GM08714 (cell line): ENCODE data around the gene CDC25A.
"Not testable (repeated sequence)": the region's sequence is repeated elsewhere in the genome, so short reads cannot be mapped to it uniquely, and the experiment has no call there.

Experiments
- H3K4me3 ChIP-seq: fragments of 200-500 bp; sonication (Bioruptor generic); 2 replicates; pipeline ENCODE4 v1.5.1; 2014; ENCODE audit warnings: mild to moderate bottlenecking, low read length, inconsistent platforms
- ZNF274 ChIP-seq: IDR thresholded peaks from 2 replicates; pipeline ENCODE4 v1.6.1; 2012; ENCODE audit warnings: mild to moderate bottlenecking, low read depth, low read length

Gene CDC25A

GRCh38 chr3:48214225-48214624, 26.0 kb upstream of the CDC25A start:
- TF ChIP-seq ZNF274 = no peak
- no peak overlapping the region for H3K4me3 ChIP-seq

GRCh38 chr3:48211776-48212175, 23.6 kb upstream of the CDC25A start:
- not testable (repeated sequence) for H3K4me3 ChIP-seq

- H3K4me3 ChIP-seq = not testable (repeated sequence)
Measured at GRCh38 chr3:48210534-48210933, 22.3 kb upstream of the CDC25A start.

- TF ChIP-seq ZNF274 = no peak
- no peak overlapping the region for H3K4me3 ChIP-seq
Measured at GRCh38 chr3:48209445-48209844, 21.2 kb upstream of the CDC25A start.

- no peak for TF ChIP-seq ZNF274
- no peak overlapping the region for H3K4me3 ChIP-seq
Measured at GRCh38 chr3:48208076-48208475, 19.9 kb upstream of the CDC25A start.

- TF ChIP-seq ZNF274 = no peak
- no peak overlapping the region for H3K4me3 ChIP-seq
Measured at GRCh38 chr3:48202632-48203031, 14.4 kb upstream of the CDC25A start.

GRCh38 chr3:48199117-48199516, 10.9 kb upstream of the CDC25A start:
- no peak for TF ChIP-seq ZNF274
- no peak overlapping the region for H3K4me3 ChIP-seq

GRCh38 chr3:48196611-48197010, 8.4 kb upstream of the CDC25A start:
- no peak for TF ChIP-seq ZNF274

GRCh38 chr3:48194446-48195071, 6.3 kb upstream of the CDC25A start:
- no peak overlapping the region for H3K4me3 ChIP-seq
- no peak for TF ChIP-seq ZNF274

More at GRCh38 chr3:48196611-48197010, 8.4 kb upstream of the CDC25A start:
- H3K4me3 ChIP-seq = no peak overlapping the region

GRCh38 chr3:48190911-48191310, 2.7 kb upstream of the CDC25A start:
- H3K4me3 ChIP-seq = no peak overlapping the region
- no peak for TF ChIP-seq ZNF274

GRCh38 chr3:48189321-48189720, 1.1 kb upstream of the CDC25A start:
- no peak overlapping the region for H3K4me3 ChIP-seq

GRCh38 chr3:48187579-48188265, 495 bp downstream of the CDC25A start:
- TF ChIP-seq ZNF274 = no peak
- peak overlapping the region; percentile 100 for H3K4me3 ChIP-seq

More at GRCh38 chr3:48189321-48189720, 1.1 kb upstream of the CDC25A start:
- no peak for TF ChIP-seq ZNF274

- H3K4me3 ChIP-seq = peak overlapping the region; percentile 100
- TF ChIP-seq ZNF274 = no peak
Measured at GRCh38 chr3:48187301-48187578, 977 bp downstream of the CDC25A start.

GRCh38 chr3:48186631-48187300, 1.5 kb downstream of the CDC25A start:
- no peak for TF ChIP-seq ZNF274
- H3K4me3 ChIP-seq = peak overlapping the region; percentile 100

GRCh38 chr3:48185129-48185528, 3.1 kb downstream of the CDC25A start:
- H3K4me3 ChIP-seq = no peak overlapping the region
- no peak for TF ChIP-seq ZNF274
